ENCODE results near the gene TUT7. TPM values are rescaled to one million over a fixed set of nuclear protein-coding genes. Genes with fewer than 3 reads are reported as not detected.
A peak's percentile ranks its signal among the peaks of the same experiment; 100 is the strongest.

The TUT7 gene
- total RNA-seq, 1 donor from 2014 or later: 24.0 TPM

- H3K4me1 ChIP-seq (ENCODE audit: control insufficient read depth in 3 of 3, insufficient read depth in 3 of 3, low read length in 3 of 3): no peaks in the 10 kb centered on the region
- H3K4me3 ChIP-seq (ENCODE audit: low read length in 3 of 3): no peak overlapping the region
- H3K27ac ChIP-seq (ENCODE audit: low read depth, low read length): no peak overlapping the region
- no peak overlapping the region for H3K9ac ChIP-seq (ENCODE audit: low read depth in 1 of 3, low read length in 3 of 3)
- H3K36me3 ChIP-seq (ENCODE audit: control insufficient read depth in 3 of 3, insufficient read depth in 3 of 3, low read length in 3 of 3): no peaks in the 10 kb centered on the region
- peaks cover 2 to 8% (median 3%) of the 10 kb centered on the region in 3 donors for H3K9me3 ChIP-seq (ENCODE audit: control insufficient read depth in 3 of 3, low read length in 3 of 3)
- H3K27me3 ChIP-seq (ENCODE audit: control insufficient read depth in 3 of 3, insufficient read depth in 3 of 3, low read length in 3 of 3): no peaks in the 10 kb centered on the region
Measured at GRCh38 chr9:86368871-86369521, 14.8 kb upstream of the TUT7 start.

- no peak overlapping the region for H3K9ac ChIP-seq (ENCODE audit: low read depth in 1 of 3, low read length in 3 of 3)
- no peaks in the 10 kb centered on the region for H3K4me1 ChIP-seq (ENCODE audit: control insufficient read depth in 3 of 3, insufficient read depth in 3 of 3, low read length in 3 of 3)
- H3K36me3 ChIP-seq (ENCODE audit: control insufficient read depth in 3 of 3, insufficient read depth in 3 of 3, low read length in 3 of 3): no peaks in the 10 kb centered on the region
- no peak overlapping the region for H3K4me3 ChIP-seq (ENCODE audit: low read length in 3 of 3)
- no peaks in the 10 kb centered on the region for H3K27me3 ChIP-seq (ENCODE audit: control insufficient read depth in 3 of 3, insufficient read depth in 3 of 3, low read length in 3 of 3)
- H3K27ac ChIP-seq (ENCODE audit: low read depth, low read length): no peak overlapping the region
- no peaks in the 10 kb centered on the region for H3K9me3 ChIP-seq (ENCODE audit: control insufficient read depth in 3 of 3, low read length in 3 of 3)
Measured at GRCh38 chr9:86361176-86361575, 7.0 kb upstream of the TUT7 start.

GRCh38 chr9:86359151-86359879 is 5.1 kb upstream of the TUT7 start:
- no peak overlapping the region for H3K27ac ChIP-seq (ENCODE audit: low read depth, low read length)
- peaks cover 3 to 6% (median 3%) of the 10 kb centered on the region in 3 donors for H3K4me1 ChIP-seq (ENCODE audit: control insufficient read depth in 3 of 3, insufficient read depth in 3 of 3, low read length in 3 of 3)
- H3K27me3 ChIP-seq (ENCODE audit: control insufficient read depth in 3 of 3, insufficient read depth in 3 of 3, low read length in 3 of 3): no peaks in the 10 kb centered on the region
- H3K4me3 ChIP-seq (ENCODE audit: low read length in 3 of 3): no peak overlapping the region
- no peaks in the 10 kb centered on the region for H3K36me3 ChIP-seq (ENCODE audit: control insufficient read depth in 3 of 3, insufficient read depth in 3 of 3, low read length in 3 of 3)
- H3K9me3 ChIP-seq (ENCODE audit: control insufficient read depth in 3 of 3, low read length in 3 of 3): no peaks in the 10 kb centered on the region
- no peak overlapping the region for H3K9ac ChIP-seq (ENCODE audit: low read depth in 1 of 3, low read length in 3 of 3)

- no peaks in the 10 kb centered on the region for H3K36me3 ChIP-seq (ENCODE audit: control insufficient read depth in 3 of 3, insufficient read depth in 3 of 3, low read length in 3 of 3)
- no peak overlapping the region for H3K27ac ChIP-seq (ENCODE audit: low read depth, low read length)
- peaks cover 16 to 21% (median 19%) of the 10 kb centered on the region in 3 donors for H3K4me1 ChIP-seq (ENCODE audit: control insufficient read depth in 3 of 3, insufficient read depth in 3 of 3, low read length in 3 of 3)
- no peaks in the 10 kb centered on the region for H3K9me3 ChIP-seq (ENCODE audit: control insufficient read depth in 3 of 3, low read length in 3 of 3)
- no peaks in the 10 kb centered on the region for H3K27me3 ChIP-seq (ENCODE audit: control insufficient read depth in 3 of 3, insufficient read depth in 3 of 3, low read length in 3 of 3)
- H3K9ac ChIP-seq (ENCODE audit: low read depth in 1 of 3, low read length in 3 of 3): no peak overlapping the region
- no peak overlapping the region for H3K4me3 ChIP-seq (ENCODE audit: low read length in 3 of 3)
Measured at GRCh38 chr9:86356871-86357866, 3.0 kb upstream of the TUT7 start.

GRCh38 chr9:86355814-86356213 is 1.6 kb upstream of the TUT7 start:
- H3K27me3 ChIP-seq (ENCODE audit: control insufficient read depth in 3 of 3, insufficient read depth in 3 of 3, low read length in 3 of 3): no peaks in the 10 kb centered on the region
- H3K27ac ChIP-seq (ENCODE audit: low read depth, low read length): no peak overlapping the region
- H3K4me1 ChIP-seq (ENCODE audit: control insufficient read depth in 3 of 3, insufficient read depth in 3 of 3, low read length in 3 of 3): peaks cover 16 to 23% (median 22%) of the 10 kb centered on the region in 3 donors
- no peak overlapping the region for H3K4me3 ChIP-seq (ENCODE audit: low read length in 3 of 3)
- no peaks in the 10 kb centered on the region for H3K9me3 ChIP-seq (ENCODE audit: control insufficient read depth in 3 of 3, low read length in 3 of 3)
- H3K36me3 ChIP-seq (ENCODE audit: control insufficient read depth in 3 of 3, insufficient read depth in 3 of 3, low read length in 3 of 3): no peaks in the 10 kb centered on the region
- no peak overlapping the region for H3K9ac ChIP-seq (ENCODE audit: low read depth in 1 of 3, low read length in 3 of 3)

DNA sequence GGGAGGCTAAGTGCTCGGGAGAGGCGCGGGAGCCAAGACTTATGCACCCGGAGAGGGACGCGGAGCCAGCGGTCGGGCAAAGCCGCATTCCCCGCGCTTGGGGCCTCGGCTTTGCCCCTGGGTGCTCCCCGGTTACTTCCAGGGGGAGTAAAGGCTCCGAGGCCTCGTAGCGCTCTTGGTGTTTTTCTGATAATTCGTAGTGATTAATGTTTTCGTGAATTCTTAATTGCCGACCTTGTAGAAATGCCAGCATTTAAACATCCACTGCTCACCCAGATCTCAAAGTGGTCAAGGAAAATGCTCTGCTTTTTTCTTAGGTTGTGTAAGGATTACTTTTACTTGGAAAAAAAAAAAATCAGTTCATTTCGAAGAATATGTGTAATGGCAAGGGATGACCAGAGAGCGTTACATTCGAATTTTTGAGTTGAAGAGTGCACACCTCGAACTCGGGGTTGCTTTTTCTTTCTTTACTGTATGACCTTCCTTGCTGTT is 654 bp upstream of the TUT7 start:
- peaks cover 18 to 23% (median 22%) of the 10 kb centered on the region in 3 donors for H3K4me1 ChIP-seq (ENCODE audit: control insufficient read depth in 3 of 3, insufficient read depth in 3 of 3, low read length in 3 of 3)
- no peaks in the 10 kb centered on the region for H3K9me3 ChIP-seq (ENCODE audit: control insufficient read depth in 3 of 3, low read length in 3 of 3)
- H3K27me3 ChIP-seq (ENCODE audit: control insufficient read depth in 3 of 3, insufficient read depth in 3 of 3, low read length in 3 of 3): no peaks in the 10 kb centered on the region
- H3K36me3 ChIP-seq (ENCODE audit: control insufficient read depth in 3 of 3, insufficient read depth in 3 of 3, low read length in 3 of 3): no peaks in the 10 kb centered on the region
- peak overlapping the region; percentile 92 for H3K27ac ChIP-seq (ENCODE audit: low read depth, low read length)
- peak overlapping the region; percentile 80 to 99 (median 83) for H3K4me3 ChIP-seq (ENCODE audit: low read length in 3 of 3)
- peak overlapping the region; percentile 82 to 98 (median 84) for H3K9ac ChIP-seq (ENCODE audit: low read depth in 1 of 3, low read length in 3 of 3)

DNA sequence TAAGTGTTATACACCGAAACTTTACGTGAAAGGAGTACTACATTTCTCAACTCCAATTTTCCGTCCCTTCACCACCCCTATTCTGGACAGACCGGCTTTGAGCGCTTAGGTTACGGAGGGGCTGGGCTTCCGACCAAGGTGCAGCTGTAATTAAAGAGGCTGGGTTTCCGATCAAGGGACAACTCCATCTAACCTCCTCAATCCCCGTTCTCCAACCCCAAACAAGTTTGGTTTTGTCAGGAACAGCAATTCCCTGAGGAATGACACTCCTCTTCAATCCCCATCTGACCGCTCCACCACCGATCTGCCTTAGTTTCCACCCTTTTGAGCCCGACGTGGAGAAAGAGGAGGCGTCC is 577 bp downstream of the TUT7 start:
- Histone ChIP-seq H3K9me3 (ENCODE audit: control insufficient read depth in 3 of 3, low read length in 3 of 3) (no peaks in the 10 kb centered on the region), H3K4me1 (ENCODE audit: control insufficient read depth in 3 of 3, insufficient read depth in 3 of 3, low read length in 3 of 3) (peaks cover 18 to 27% (median 24%) of the 10 kb centered on the region in 3 donors), H3K27ac (ENCODE audit: low read depth, low read length) (peak overlapping the region; percentile 92), H3K9ac (ENCODE audit: low read depth in 1 of 3, low read length in 3 of 3) (peak overlapping the region; percentile 97 to 99 (median 98)), H3K27me3 (ENCODE audit: control insufficient read depth in 3 of 3, insufficient read depth in 3 of 3, low read length in 3 of 3) (no peaks in the 10 kb centered on the region), H3K4me3 (ENCODE audit: low read length in 3 of 3) (peak overlapping the region; percentile 83 to 99 (median 99)), H3K36me3 (ENCODE audit: control insufficient read depth in 3 of 3, insufficient read depth in 3 of 3, low read length in 3 of 3) (no peaks in the 10 kb centered on the region)

DNA sequence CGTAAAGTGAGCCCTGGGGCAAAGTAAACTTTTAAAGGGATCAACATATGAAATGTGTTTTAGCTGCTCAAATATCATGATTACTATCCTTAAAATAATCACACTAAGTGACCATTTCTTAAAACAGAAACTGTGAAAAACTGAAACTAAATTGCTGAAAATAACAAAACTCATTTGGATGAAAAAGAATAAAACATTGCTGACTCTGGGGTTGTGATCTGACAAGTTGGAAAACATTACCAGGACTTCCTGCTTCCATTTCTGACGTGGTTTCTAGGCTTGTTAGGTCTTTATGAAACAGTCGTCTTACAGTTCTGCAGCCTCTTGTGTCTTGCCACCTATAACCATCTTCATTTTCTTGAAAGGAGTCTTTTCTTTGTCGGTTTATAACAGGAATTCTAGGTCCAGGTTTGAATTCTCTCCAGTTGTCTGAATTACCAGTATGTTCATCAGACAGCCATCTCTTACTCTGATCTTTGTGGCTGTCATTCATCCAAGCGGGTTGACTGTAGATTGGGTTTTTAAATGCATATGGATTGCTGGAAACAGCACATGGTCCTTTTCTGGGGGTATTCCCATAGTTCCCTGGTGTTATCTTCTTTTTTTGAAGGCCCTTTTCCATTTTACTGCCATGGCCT is 1.7 kb downstream of the TUT7 start:
- H3K4me1 ChIP-seq (ENCODE audit: control insufficient read depth in 3 of 3, insufficient read depth in 3 of 3, low read length in 3 of 3): peaks cover 18 to 27% (median 24%) of the 10 kb centered on the region in 3 donors
- no peaks in the 10 kb centered on the region for H3K9me3 ChIP-seq (ENCODE audit: control insufficient read depth in 3 of 3, low read length in 3 of 3)
- peak overlapping the region in 2 of 3 donors; percentile 42 to 99 for H3K4me3 ChIP-seq (ENCODE audit: low read length in 3 of 3)
- no peaks in the 10 kb centered on the region for H3K27me3 ChIP-seq (ENCODE audit: control insufficient read depth in 3 of 3, insufficient read depth in 3 of 3, low read length in 3 of 3)
- peak overlapping the region in 2 of 3 donors; percentile 70 to 99 for H3K9ac ChIP-seq (ENCODE audit: low read depth in 1 of 3, low read length in 3 of 3)
- H3K36me3 ChIP-seq (ENCODE audit: control insufficient read depth in 3 of 3, insufficient read depth in 3 of 3, low read length in 3 of 3): no peaks in the 10 kb centered on the region
- peak overlapping the region; percentile 92 for H3K27ac ChIP-seq (ENCODE audit: low read depth, low read length)

DNA sequence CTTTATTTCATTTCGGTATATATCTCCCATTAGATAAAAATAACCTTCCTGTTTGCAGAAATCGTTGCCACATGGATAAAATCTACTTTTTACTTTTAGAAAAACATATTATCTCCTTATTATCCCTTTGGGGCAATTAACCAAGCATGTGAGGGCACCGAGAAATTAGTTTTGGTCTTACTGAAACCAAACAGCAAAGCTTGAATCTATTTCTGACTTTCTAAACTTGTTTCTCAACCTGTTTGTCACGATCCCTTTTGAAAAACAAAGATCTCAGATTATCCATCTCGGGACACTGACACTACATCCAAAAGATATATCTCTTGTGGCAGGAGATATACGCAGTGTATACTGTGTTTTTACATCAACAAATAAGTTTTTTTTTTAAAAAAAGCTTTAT is 2.3 kb downstream of the TUT7 start:
- no peaks in the 10 kb centered on the region for H3K27me3 ChIP-seq (ENCODE audit: control insufficient read depth in 3 of 3, insufficient read depth in 3 of 3, low read length in 3 of 3)
- H3K9ac ChIP-seq (ENCODE audit: low read depth in 1 of 3, low read length in 3 of 3): no peak overlapping the region
- H3K4me3 ChIP-seq (ENCODE audit: low read length in 3 of 3): peak overlapping the region in 1 of 3 donors; percentile 99
- H3K4me1 ChIP-seq (ENCODE audit: control insufficient read depth in 3 of 3, insufficient read depth in 3 of 3, low read length in 3 of 3): peaks cover 18 to 27% (median 24%) of the 10 kb centered on the region in 3 donors
- H3K9me3 ChIP-seq (ENCODE audit: control insufficient read depth in 3 of 3, low read length in 3 of 3): no peaks in the 10 kb centered on the region
- no peak overlapping the region for H3K27ac ChIP-seq (ENCODE audit: low read depth, low read length)
- no peaks in the 10 kb centered on the region for H3K36me3 ChIP-seq (ENCODE audit: control insufficient read depth in 3 of 3, insufficient read depth in 3 of 3, low read length in 3 of 3)
